Stimulated activated CD8-positive, alpha-beta memory T cell treated with anti-CD3 and anti-CD28 coated beads, Interleukin-7, amount 100 ng/mL, for 4 hours (primary cell): ENCODE data around the gene CYB561D2.

Experiments used
- DNase-seq, 2 donors: peaks; one replicate each; pipeline ENCODE4 v3.0.0-alpha.2; 2020; ENCODE audit warnings: low read depth in 2 of 2

The CYB561D2 gene

DNA sequence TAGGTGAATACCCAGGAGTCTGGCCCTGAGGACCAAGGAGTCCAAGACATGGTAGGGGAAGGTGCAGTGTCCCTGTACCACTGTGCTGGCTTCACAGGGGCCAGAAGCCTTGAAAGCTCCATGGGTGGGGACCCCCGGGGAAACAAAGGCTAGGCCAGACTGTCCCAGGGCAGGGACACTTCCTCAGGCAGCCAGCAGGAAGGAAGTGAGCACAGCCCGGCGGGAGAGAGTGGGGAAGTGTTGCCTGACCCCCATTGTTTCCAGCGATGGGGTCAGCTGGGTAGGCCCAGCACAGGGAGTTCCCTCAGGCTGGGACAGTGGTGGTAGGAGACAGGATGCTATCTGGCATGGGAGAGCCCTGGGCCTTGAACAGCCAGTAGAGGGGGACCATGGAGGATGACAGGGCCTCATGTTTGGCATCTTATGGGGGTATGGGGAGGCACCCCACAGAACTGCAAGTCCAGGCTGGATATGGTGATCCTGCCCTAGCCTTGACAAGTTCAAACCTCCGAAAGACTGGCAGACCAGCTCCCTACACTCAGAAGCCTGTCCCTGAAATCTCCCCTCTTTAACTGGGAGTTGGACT lies 27.0 kb upstream of the CYB561D2 start:
- no peak for DNase-seq

DNA sequence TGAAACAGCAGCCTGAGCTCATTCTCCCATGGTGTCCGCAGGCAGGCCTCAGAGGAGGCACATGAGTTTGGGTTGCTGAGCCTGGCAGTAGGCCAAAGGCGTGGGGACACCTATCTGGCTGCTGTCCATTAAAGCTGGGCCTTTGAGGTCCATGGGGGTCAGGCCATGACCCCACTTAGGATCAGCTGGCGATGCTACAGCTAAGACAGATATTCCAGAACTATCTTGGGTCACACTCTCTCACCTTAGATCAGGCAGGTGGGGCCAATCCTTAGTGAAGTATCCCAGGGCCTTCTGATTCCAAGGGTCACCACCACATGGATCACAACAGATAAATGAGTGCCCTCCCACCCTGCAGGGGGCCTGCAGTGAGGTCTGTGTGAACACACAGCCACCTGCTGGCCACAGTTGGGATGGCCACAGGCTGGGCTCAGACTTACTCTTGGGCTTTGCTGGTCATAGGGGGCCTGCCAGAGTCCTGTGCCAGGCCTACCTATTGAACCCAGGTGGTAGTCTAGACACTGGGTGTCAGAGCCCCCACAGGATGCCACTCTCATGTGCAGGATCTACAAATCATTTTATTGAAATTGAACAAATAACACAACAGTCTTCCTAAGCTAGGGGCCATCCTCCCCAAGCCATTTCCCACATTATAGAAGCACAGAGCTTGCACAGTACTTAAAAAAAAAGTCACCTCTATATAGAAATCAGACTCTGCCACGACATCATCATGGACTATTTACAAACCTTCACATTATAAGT lies 26.1 kb upstream of the CYB561D2 start:
- no peak for DNase-seq

- DNase-seq = no peak
These were observed 25.6 kb upstream of the CYB561D2 start for GRCh38 chr3:50325113-50325480.

GRCh38 chr3:50325497-50326181 lies 25.0 kb upstream of the CYB561D2 start:
- no peak for DNase-seq

DNA sequence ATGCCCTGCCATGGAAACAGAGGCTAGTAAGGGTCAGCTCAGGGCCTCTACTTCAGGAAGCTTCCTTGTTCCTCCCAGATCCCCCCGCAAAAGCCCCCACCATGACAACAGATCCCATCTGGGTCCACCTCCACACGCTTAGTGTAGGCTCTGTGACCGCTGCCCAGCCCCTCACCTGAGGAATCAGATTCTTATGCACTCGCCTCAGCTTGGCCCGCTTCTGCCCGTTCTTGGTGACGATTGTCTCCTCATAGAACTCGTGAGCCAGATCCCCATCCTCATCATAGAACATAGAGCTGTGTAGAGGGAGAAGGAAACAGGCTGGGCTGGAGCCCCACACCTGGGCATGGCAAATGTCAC lies 24.5 kb upstream of the CYB561D2 start:
- no peak for DNase-seq

GRCh38 chr3:50327129-50327528 lies 23.5 kb upstream of the CYB561D2 start:
- DNase-seq = no peak

- peak; percentile 90 to 92 for DNase-seq
These were observed 22.5 kb upstream of the CYB561D2 start, which contains the start of gene TUSC2 for GRCh38 chr3:50327943-50328691. TUSC2 (minus strand) TSS chr3:50328223; CDS start chr3:50328099, 124 bp downstream.

DNA sequence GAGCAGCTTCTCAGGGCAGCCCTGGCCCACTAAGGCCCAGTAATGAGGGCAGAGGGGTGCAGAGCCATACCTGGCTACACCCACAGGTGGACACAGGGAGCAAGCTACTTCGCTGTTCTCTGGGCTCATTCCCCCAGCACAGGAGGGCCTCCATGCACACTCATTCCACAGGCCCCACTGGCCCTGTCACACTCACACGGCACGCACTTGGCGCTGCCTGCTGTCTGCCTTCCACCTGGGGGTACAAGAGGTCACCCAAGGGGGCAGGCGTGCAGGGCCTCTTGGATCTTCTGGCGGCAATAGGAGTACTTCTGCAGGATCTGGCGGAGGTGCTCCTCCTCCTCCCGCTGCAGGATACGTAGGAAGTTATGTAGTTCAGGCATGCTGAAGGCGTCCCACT lies 20.3 kb upstream of the CYB561D2 start:
- DNase-seq = no peak

DNA sequence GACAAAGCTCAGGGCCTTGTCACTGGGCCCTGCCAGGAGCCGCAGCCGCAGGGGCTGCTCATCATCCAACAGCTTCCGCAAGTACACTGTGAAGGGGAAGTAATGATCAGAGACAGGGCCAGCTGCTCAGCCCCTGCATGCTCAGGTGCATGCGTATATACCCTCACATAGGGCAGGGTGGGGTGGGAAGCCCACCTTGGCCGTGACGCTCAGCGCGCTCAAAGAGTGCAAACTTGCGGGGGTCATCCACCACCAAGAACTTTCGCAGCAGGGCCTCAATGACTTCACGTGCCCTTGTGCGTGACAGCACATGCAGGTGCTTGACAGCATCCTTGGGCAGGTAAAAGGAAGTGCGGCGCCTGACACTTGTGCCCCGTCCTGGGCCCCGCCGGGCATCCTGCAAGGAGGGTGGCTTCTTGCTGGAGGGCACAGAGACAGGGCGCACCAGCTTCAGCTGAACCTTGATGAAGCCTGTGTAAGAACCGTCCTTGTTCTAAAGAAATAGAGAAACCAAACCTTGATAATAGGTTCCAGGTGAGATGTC lies 19.2 kb upstream of the CYB561D2 start:
- no peak for DNase-seq

GRCh38 chr3:50333744-50334328 lies 16.8 kb upstream of the CYB561D2 start:
- DNase-seq = no peak

- no peak for DNase-seq
These were observed 16.2 kb upstream of the CYB561D2 start for GRCh38 chr3:50334339-50335075.

- no peak for DNase-seq
These were observed 14.0 kb upstream of the CYB561D2 start for GRCh38 chr3:50336452-50337174.

GRCh38 chr3:50337175-50337861 lies 13.3 kb upstream of the CYB561D2 start:
- DNase-seq = peak; percentile 91 to 96

- DNase-seq = no peak
These were observed 11.7 kb upstream of the CYB561D2 start for GRCh38 chr3:50338965-50339364.

DNA sequence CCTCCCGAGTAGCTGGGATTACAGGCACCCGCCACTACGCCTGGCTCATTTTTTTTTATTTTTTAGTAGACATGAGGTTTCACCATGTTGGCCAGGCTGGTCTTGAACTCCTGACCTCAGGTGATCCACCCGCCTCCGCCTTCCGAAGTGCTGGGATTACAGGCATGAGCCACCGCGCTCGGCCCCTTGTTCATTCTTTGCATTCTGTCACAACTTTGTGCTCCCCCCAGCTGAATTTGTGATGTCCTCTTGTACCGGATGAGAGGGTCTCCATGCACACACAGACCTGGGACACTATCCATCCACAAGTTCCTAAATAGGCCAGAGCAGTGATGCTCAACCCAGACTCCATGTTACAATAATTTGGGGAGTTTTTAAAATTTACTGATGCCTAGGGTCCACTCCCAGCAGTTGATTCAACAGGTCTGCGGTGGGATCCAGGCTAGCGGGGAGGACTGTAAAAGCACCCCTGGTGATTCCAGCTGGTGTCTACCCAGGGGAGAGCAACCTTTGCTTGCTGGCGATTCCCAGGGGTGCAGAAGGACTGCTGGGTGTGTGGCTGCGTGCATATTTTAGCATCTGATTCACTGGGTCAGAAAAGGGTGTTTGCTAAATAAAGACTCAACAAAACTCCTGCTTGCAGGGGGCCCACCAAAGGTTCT lies 11.0 kb upstream of the CYB561D2 start:
- DNase-seq = no peak

DNA sequence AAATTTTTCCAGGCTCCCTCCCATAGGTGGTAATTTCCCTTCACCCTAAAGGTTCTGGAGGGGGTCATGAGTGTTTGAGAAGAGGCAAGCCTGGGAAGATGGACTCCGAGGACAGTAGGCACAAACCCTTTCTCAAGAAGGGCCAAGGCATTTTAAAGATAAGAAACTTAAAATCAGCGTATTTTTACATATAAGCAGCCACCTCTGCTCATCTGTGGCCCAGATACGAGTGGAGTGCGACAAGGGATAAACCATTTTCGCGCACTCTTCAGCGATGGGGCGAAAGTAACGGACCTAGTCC lies 10.6 kb upstream of the CYB561D2 start:
- no peak for DNase-seq

DNA sequence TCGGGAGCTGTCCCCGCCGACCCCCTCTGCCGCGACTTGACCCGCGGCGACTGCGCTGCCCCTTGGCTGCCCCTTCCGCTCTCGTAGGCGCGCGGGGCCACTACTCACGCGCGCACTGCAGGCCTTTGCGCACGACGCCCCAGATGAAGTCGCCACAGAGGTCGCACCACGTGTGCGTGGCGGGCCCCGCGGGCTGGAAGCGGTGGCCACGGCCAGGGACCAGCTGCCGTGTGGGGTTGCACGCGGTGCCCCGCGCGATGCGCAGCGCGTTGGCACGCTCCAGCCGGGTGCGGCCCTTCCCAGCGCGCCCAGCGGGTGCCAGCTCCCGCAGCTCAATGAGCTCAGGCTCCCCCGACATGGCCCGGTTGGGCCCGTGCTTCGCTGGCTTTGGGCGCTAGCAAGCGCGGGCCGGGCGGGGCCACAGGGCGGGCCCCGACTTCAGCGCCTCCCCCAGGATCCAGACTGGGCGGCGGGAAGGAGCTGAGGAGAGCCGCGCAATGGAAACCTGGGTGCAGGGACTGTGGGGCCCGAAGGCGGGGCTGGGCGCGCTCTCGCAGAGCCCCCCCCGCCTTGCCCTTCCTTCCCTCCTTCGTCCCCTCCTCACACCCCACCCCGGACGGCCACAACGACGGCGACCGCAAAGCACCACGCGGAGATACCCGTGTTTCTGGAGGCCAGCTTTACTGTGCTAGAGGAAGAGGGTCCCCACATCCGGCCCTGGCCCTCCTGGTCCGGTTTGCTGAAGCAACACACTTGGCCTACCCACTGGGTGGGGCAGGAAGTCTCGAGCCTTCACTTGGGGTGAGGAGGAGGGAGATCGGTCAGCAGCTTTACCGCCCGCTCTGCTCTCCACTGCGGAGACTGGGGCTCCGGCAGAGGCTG lies 10.0 kb upstream of the CYB561D2 start, which contains the start of gene RASSF1:
TSS of gene RASSF1 (minus strand) at position 389 of the 882 bp plus-strand sequence. CDS start at position 358, 31 bp downstream.
- DNase-seq = peak; percentile 36 to 57

GRCh38 chr3:50341537-50341936 lies 9.1 kb upstream of the CYB561D2 start:
- DNase-seq = no peak
